ENCODE measurements around the gene CACNA1E. TPM values are rescaled to one million over a fixed set of nuclear protein-coding genes. Genes with fewer than 3 reads are reported as not detected.

The CACNA1E gene
- total RNA-seq, 3 donors from 2014 or later (not counting 1 experiment from before 2014, with no cell fraction given): 0.40 TPM; not detected in 2

- intact Hi-C loops (cut with micrococcal nuclease): no loop called here
- no peaks in the 10 kb centered on the region for H3K9me3 ChIP-seq (ENCODE audit: control insufficient read depth, insufficient read depth, low read length)
- Mint-ChIP-seq H3K27me3 (ENCODE audit: low read depth in 2 of 2) (peaks cover 6 to 12% of the 10 kb centered on the region in 2 donors), H3K27ac (no peak overlapping the region), H3K9me3 (peaks cover 2 to 5% of the 10 kb centered on the region in 2 donors), H3K4me3 (no peak overlapping the region), H3K36me3 (no peaks in the 10 kb centered on the region), H3K4me1 (no peaks in the 10 kb centered on the region)
- H3K4me3 ChIP-seq (ENCODE audit: low read length): no peak overlapping the region
- no peak for TF ChIP-seq CTCF (IDR thresholded peaks at IDR 0.05)
- H3K4me1 ChIP-seq (ENCODE audit: control insufficient read depth, insufficient read depth, low read length): no peaks in the 10 kb centered on the region
- ATAC-seq: no peak
- no peak overlapping the region for H3K27ac ChIP-seq (ENCODE audit: low read length)
- H3K36me3 ChIP-seq (ENCODE audit: control insufficient read depth, insufficient read depth, low read length): no peaks in the 10 kb centered on the region
- WGBS (ENCODE audit: insufficient coverage): 90% methylated on average over 3 of the region's 3 CpGs
- no peaks in the 10 kb centered on the region for H3K27me3 ChIP-seq (ENCODE audit: control insufficient read depth, insufficient read depth, low read length)
- no peak for DNase-seq
Observed at GRCh38 chr1:181640956-181641355, 157.6 kb downstream of the CACNA1E start.

- no peak for ATAC-seq
- H3K36me3 Mint-ChIP-seq: no peaks in the 10 kb centered on the region
- intact Hi-C loops (cut with micrococcal nuclease): no loop called here
- H3K4me1 ChIP-seq (ENCODE audit: control insufficient read depth, insufficient read depth, low read length): no peaks in the 10 kb centered on the region
- TF ChIP-seq CTCF (IDR thresholded peaks at IDR 0.05): no peak
- no peak for DNase-seq
- H3K27me3 Mint-ChIP-seq (ENCODE audit: low read depth in 2 of 2): peaks cover 5 to 6% of the 10 kb centered on the region in 2 donors
- H3K27me3 ChIP-seq (ENCODE audit: control insufficient read depth, insufficient read depth, low read length): no peaks in the 10 kb centered on the region
- H3K4me1 Mint-ChIP-seq: no peaks in the 10 kb centered on the region
- H3K27ac ChIP-seq (ENCODE audit: low read length): no peak overlapping the region
- no peaks in the 10 kb centered on the region for H3K9me3 ChIP-seq (ENCODE audit: control insufficient read depth, insufficient read depth, low read length)
- no peak overlapping the region for H3K4me3 Mint-ChIP-seq
- no peaks in the 10 kb centered on the region for H3K36me3 ChIP-seq (ENCODE audit: control insufficient read depth, insufficient read depth, low read length)
- H3K4me3 ChIP-seq (ENCODE audit: low read length): no peak overlapping the region
- H3K27ac Mint-ChIP-seq: no peak overlapping the region
- H3K9me3 Mint-ChIP-seq: peaks cover 2% of the 10 kb centered on the region in 2 donors
- WGBS (ENCODE audit: insufficient coverage): 75% methylated on average over 3 of the region's 3 CpGs
Observed at GRCh38 chr1:181643631-181644030, 160.3 kb downstream of the CACNA1E start.

- Mint-ChIP-seq H3K27me3 (ENCODE audit: low read depth in 2 of 2) (peaks cover 5 to 6% of the 10 kb centered on the region in 2 donors), H3K27ac (no peak overlapping the region), H3K36me3 (no peaks in the 10 kb centered on the region), H3K4me3 (no peak overlapping the region), H3K9me3 (no peaks in the 10 kb centered on the region), H3K4me1 (no peaks in the 10 kb centered on the region)
- Histone ChIP-seq H3K4me3 (ENCODE audit: low read length) (no peak overlapping the region), H3K27me3 (ENCODE audit: control insufficient read depth, insufficient read depth, low read length) (no peaks in the 10 kb centered on the region), H3K4me1 (ENCODE audit: control insufficient read depth, insufficient read depth, low read length) (no peaks in the 10 kb centered on the region), H3K36me3 (ENCODE audit: control insufficient read depth, insufficient read depth, low read length) (no peaks in the 10 kb centered on the region), H3K27ac (ENCODE audit: low read length) (no peak overlapping the region), H3K9me3 (ENCODE audit: control insufficient read depth, insufficient read depth, low read length) (no peaks in the 10 kb centered on the region)
- intact Hi-C loops (cut with micrococcal nuclease): no loop called here
- no peak for TF ChIP-seq CTCF (IDR thresholded peaks at IDR 0.05)
- ATAC-seq (no peak), DNase-seq (no peak)
- 79% methylated on average over 5 of the region's 5 CpGs for WGBS (ENCODE audit: insufficient coverage)
Observed at GRCh38 chr1:181645171-181645570, 161.9 kb downstream of the CACNA1E start.

- Mint-ChIP-seq H3K27me3 (ENCODE audit: low read depth in 2 of 2) (peaks cover 5 to 6% of the 10 kb centered on the region in 2 donors), H3K36me3 (no peaks in the 10 kb centered on the region), H3K9me3 (no peaks in the 10 kb centered on the region), H3K4me3 (no peak overlapping the region), H3K4me1 (no peaks in the 10 kb centered on the region), H3K27ac (no peak overlapping the region)
- ATAC-seq (peak in 1 of 3 donors; percentile 15), DNase-seq (no peak)
- H3K27ac ChIP-seq (ENCODE audit: low read length): no peak overlapping the region
- intact Hi-C loops (cut with micrococcal nuclease): no loop called here
- WGBS (ENCODE audit: insufficient coverage): 87% methylated on average over 8 of the region's 8 CpGs
- no peaks in the 10 kb centered on the region for H3K4me1 ChIP-seq (ENCODE audit: control insufficient read depth, insufficient read depth, low read length)
- no peak for TF ChIP-seq CTCF (IDR thresholded peaks at IDR 0.05)
- no peaks in the 10 kb centered on the region for H3K27me3 ChIP-seq (ENCODE audit: control insufficient read depth, insufficient read depth, low read length)
- no peaks in the 10 kb centered on the region for H3K9me3 ChIP-seq (ENCODE audit: control insufficient read depth, insufficient read depth, low read length)
- H3K36me3 ChIP-seq (ENCODE audit: control insufficient read depth, insufficient read depth, low read length): no peaks in the 10 kb centered on the region
- H3K4me3 ChIP-seq (ENCODE audit: low read length): no peak overlapping the region
Observed at GRCh38 chr1:181646710-181647109, 163.4 kb downstream of the CACNA1E start.

All from natural killer cell (primary cell).